ENCODE data around the gene TNKS1BP1.
A peak's percentile ranks its signal among the peaks of the same experiment; 100 is the strongest.
"Not testable (repeated sequence)": the region's sequence is repeated elsewhere in the genome, so short reads cannot be mapped to it uniquely, and the experiment has no call there.

The TNKS1BP1 gene, protein sequence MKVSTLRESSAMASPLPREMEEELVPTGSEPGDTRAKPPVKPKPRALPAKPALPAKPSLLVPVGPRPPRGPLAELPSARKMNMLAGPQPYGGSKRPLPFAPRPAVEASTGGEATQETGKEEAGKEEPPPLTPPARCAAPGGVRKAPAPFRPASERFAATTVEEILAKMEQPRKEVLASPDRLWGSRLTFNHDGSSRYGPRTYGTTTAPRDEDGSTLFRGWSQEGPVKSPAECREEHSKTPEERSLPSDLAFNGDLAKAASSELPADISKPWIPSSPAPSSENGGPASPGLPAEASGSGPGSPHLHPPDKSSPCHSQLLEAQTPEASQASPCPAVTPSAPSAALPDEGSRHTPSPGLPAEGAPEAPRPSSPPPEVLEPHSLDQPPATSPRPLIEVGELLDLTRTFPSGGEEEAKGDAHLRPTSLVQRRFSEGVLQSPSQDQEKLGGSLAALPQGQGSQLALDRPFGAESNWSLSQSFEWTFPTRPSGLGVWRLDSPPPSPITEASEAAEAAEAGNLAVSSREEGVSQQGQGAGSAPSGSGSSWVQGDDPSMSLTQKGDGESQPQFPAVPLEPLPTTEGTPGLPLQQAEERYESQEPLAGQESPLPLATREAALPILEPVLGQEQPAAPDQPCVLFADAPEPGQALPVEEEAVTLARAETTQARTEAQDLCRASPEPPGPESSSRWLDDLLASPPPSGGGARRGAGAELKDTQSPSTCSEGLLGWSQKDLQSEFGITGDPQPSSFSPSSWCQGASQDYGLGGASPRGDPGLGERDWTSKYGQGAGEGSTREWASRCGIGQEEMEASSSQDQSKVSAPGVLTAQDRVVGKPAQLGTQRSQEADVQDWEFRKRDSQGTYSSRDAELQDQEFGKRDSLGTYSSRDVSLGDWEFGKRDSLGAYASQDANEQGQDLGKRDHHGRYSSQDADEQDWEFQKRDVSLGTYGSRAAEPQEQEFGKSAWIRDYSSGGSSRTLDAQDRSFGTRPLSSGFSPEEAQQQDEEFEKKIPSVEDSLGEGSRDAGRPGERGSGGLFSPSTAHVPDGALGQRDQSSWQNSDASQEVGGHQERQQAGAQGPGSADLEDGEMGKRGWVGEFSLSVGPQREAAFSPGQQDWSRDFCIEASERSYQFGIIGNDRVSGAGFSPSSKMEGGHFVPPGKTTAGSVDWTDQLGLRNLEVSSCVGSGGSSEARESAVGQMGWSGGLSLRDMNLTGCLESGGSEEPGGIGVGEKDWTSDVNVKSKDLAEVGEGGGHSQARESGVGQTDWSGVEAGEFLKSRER (N-terminal part only)

GRCh38 chr11:57324886-57325734, at the start of gene TNKS1BP1:
Gene TNKS1BP1 (minus strand): TSS chr11:57324952. CDS start chr11:57321885, 3,067 bp downstream.
- DNase-seq, result peak; percentile 50 to 98 (median 93)

- no peak for DNase-seq
These were observed 48.4 kb upstream of the TNKS1BP1 start for GRCh38 chr11:57373146-57373545.

GRCh38 chr11:57370941-57371340, 46.2 kb upstream of the TNKS1BP1 start:
- no peak for DNase-seq

GRCh38 chr11:57370251-57370650, 45.5 kb upstream of the TNKS1BP1 start:
- no peak for DNase-seq

DNA sequence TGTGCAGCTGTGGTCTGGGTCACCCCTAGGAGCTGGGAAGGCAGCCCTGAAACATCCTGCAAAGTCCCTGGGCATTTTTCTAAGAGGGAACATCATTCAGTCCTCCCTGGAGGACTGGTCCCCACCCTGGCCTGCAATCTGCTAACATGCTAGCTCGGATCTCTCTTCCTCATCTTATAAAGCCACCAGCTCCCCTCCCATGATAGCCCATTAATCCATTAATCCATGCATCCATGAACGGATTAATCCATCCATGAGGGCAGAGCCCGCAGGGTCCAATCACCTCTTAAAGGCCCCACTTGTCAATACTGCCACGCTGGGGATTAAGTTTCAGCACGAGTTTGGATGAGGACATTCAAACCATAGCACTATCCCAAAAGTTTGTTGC, 44.1 kb upstream of the TNKS1BP1 start:
- DNase-seq, result no peak

- DNase-seq, result no peak
These were observed 43.5 kb upstream of the TNKS1BP1 start for GRCh38 chr11:57368106-57368844.

- no peak for DNase-seq
These were observed 40.3 kb upstream of the TNKS1BP1 start for GRCh38 chr11:57364851-57365660.

- DNase-seq, result no peak
These were observed 38.7 kb upstream of the TNKS1BP1 start for GRCh38 chr11:57363131-57364080.

- no peak for DNase-seq
These were observed 37.2 kb upstream of the TNKS1BP1 start for GRCh38 chr11:57361926-57362325.

GRCh38 chr11:57361420-57361819, 36.7 kb upstream of the TNKS1BP1 start:
- not testable (repeated sequence) for DNase-seq

DNA sequence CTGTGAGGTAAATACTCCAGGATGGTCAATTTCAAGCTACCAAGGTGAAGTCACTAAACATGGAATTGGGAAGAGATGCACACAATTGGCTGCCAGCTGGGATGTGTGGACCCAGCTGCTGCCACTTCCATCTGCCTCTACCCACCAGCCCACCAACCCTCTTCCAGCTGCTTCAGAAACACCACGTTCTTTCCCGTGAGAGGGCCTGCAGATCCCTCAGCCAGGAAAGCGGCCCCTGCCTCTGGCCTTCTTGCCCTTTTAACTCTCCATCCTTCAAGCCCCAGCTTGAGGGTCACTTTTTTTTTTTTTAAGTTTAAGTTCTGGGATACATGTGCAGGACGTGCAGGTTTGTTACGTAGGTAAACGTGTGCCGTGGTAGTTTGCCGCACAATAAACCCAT, 36.2 kb upstream of the TNKS1BP1 start:
- no peak for DNase-seq

- no peak for DNase-seq
These were observed 35.3 kb upstream of the TNKS1BP1 start for GRCh38 chr11:57359896-57360690.

DNA sequence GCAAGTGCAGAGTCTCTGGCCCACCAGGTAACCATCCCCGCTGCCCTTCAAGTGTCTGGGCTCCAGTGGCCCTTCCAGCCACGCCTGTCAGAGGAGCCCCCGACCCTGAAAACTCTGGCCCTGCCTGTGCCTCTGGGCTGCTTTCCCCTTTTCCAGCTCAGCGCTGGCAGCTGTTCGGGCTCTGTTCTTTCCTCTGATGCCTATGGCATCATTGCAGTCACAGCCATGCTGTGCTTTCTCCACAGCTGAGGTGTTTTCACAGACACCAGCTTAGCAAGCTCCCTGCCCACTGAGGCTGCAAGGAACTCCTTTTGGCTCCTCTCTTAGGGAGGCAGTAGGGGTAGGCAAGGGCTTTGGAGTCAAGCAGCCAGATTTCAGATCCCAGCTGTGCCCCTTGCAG, 34.6 kb upstream of the TNKS1BP1 start:
- DNase-seq, result no peak

GRCh38 chr11:57358991-57359390, 34.2 kb upstream of the TNKS1BP1 start:
- DNase-seq, result no peak

DNA sequence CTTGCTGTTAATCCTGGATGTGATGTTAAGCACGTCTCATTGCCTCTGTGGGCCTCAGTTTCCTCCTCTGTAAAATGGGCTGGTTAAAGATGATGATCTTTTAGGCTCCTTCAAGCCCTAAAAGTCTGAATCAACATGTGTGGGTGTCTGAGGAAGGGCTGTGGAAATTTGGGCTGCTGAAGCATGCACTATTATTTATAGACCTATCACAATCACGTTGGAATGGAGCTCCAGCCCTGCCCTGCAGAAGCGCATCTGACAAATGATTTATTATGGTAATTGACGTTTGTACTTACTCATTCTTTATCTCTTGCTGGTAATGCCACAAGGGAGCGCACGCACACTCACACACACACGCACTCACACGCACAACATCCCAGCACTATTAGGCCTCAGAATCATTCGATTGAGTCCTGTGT, 33.8 kb upstream of the TNKS1BP1 start:
- no peak for DNase-seq

GRCh38 chr11:57357856-57358255, 33.1 kb upstream of the TNKS1BP1 start:
- DNase-seq, result no peak

- DNase-seq, result no peak
These were observed 32.6 kb upstream of the TNKS1BP1 start for GRCh38 chr11:57357310-57357709.

Measured in amygdala (tissue), 56 donors.